Stimulated activated CD8-positive, alpha-beta memory T cell treated with anti-CD3 and anti-CD28 coated beads, Interleukin-4, amount 100 ng/mL, for 24 hours (primary cell): ENCODE results near the gene CNNM4.
A peak's percentile ranks its signal among the peaks of the same experiment; 100 is the strongest.

Experiments used
- DNase-seq: peaks from one replicate; pipeline ENCODE4 v3.0.0-alpha.2; 2020; ENCODE audit warnings: low read depth

CNNM4 gene

GRCh38 chr2:96760036-96760985 lies at the start of gene CNNM4:
Gene CNNM4 (plus strand): TSS chr2:96760902. CDS start chr2:96761000, 98 bp downstream.
- peak; percentile 86 for DNase-seq

DNA sequence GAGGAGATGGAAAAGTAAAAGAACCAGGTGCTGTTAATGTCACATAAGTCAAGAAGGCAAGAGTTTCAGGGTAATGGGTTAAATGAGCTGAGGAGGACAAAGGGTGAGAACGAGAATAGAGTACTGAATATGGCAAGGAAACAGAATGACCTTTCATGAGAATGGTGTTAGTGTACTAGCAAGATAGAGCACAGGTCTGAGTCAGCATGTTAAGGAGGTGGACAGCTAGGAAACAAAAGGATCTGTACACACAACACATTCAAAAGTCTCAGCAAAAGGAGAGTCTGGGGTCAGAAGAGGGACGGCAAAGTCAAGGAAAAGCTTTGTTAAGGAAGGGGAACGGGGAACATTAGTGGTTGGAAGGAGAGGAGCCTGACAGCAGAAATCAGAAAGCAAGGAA lies 49.7 kb upstream of the CNNM4 start:
- no peak for DNase-seq

DNA sequence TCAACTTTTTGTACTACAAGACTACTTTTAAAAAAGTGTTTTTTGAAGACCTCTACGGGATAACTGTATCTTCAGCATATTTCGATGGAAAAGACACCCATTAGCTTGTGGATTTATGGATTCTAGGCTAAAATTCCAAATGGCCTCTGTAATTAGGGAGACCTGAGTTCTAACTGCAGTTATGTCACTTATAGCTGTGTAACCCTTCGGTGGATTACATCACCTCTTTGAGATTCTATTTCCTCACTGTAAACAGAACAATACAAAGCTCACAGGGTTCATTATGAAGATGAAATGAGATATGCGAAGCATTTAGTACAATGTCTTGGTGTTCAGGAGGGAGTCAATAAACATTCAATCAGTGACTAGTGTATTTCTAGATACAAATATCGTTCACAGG lies 45.0 kb upstream of the CNNM4 start:
- DNase-seq = no peak

- no peak for DNase-seq
Measured at GRCh38 chr2:96716388-96716787, 44.3 kb upstream of the CNNM4 start.

DNA sequence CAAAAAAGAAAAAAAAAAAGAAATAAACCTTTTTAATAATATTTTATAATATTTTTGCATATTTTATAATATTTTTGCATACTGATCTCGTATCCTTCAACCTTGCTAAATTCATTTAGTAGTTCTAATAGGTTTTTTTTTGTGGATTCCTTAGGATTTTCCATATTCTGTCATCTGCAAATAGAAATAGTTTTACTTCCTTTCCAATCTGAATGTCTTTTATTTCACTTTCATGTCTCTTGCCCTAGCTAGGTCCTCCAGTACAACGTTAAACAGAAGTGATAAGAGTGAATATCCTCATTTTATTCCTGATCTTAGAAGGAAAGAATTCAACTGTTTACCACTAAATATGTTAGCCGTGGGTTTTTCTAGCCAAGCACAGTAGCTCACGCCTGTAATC lies 34.6 kb upstream of the CNNM4 start:
- DNase-seq = no peak

DNA sequence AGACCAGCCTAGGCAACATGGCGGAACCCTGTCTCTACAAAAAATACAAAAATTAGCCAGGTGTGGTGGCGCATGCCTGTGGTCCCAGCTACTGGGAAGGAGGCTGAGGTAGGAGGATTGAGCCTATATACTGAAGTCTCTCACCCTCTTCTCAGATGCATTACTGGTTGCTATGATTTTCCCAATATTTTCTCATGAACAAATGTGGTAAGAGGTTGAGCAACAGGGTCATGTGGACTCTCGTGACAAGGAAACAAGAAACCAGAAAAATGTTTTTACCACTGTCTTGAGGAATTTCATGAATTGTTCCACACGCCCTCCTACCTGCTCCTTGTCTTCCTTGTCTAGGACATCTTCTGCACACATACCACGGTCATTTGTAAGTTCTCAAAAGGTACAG lies 33.3 kb upstream of the CNNM4 start:
- no peak for DNase-seq

- no peak for DNase-seq
Measured at GRCh38 chr2:96729748-96730147, 31.0 kb upstream of the CNNM4 start.

- no peak for DNase-seq
Measured at GRCh38 chr2:96730212-96730611, 30.5 kb upstream of the CNNM4 start.

GRCh38 chr2:96733931-96734330 lies 26.8 kb upstream of the CNNM4 start:
- no peak for DNase-seq

DNA sequence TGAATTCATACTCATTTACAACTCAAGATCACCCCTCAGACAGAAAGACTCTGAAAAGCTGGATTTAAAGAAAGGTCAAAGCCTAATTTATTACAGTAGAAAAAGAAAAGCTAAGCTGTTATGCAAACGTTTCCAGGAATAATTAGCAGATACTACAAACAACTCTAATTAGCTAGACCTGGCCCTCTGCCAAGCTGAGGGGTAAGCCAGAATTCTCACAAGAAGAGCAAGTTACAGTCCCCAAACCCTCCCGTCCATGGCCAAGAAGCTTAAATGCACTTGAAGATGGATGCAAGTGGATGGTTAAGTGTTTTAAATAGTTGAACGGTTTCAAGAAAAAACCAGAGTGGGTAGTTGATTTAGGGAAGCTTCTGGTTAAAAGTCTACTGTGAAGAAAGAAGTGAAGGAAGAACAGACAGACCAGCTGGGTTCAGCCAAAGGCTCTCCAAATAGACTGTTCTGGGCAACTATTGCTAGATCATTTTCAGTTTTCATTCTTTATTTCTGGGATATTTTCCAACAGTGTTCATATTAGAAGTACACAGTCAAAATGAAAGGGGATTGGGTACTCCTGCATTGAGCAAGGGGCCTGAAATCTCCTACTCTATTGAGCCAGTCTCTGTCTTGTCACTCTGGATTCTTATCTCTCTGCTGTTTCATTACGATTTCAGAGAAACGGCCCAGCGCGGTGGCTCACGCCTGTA lies 25.7 kb upstream of the CNNM4 start:
- DNase-seq = no peak

DNA sequence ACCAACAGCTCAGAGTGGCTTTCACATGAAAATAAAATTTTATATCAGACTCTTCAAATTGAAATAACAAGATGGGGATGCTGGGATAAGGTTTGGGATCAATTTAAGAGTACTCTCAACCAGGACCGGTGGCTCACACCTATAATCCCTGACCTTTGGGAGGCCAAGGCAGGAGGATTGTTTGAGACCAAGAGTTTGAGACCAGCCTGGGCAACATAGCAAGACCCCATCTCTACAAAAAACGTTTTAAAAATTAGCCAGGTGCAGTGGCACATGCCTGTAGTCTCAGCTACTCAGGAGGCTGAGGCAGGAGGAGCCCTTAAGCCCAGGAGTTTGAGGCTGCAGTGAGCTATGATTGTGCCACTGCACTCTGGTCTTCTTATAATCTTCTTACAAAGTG lies 23.5 kb upstream of the CNNM4 start:
- DNase-seq = no peak

- no peak for DNase-seq
Measured at GRCh38 chr2:96737831-96738230, 22.9 kb upstream of the CNNM4 start.

DNA sequence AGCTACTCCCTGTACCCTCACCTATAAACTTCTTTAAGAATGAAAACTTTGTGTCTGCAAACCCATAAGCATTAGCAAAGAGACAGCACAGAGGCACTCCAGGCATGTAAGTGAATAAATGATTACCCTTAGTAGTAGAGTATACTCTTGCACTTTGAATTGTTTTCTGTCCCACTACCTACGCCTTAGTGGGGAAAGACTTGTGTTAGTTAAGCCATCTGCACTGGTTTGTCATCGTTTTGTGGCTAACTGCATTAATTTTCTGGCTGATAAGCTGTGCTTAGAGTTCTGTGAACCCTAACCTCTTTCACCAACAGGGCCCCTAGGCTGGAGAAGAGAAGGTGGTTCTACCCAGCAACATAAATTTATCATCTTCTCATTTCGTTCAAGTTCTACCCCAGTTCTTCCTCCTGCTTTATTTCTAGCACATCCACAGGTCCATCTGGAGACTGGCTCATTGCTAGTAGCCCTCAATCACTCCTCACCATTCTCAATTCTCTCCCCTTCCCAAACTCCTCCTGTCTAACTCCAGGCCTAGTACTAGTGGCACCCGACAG lies 21.5 kb upstream of the CNNM4 start:
- DNase-seq = no peak

DNA sequence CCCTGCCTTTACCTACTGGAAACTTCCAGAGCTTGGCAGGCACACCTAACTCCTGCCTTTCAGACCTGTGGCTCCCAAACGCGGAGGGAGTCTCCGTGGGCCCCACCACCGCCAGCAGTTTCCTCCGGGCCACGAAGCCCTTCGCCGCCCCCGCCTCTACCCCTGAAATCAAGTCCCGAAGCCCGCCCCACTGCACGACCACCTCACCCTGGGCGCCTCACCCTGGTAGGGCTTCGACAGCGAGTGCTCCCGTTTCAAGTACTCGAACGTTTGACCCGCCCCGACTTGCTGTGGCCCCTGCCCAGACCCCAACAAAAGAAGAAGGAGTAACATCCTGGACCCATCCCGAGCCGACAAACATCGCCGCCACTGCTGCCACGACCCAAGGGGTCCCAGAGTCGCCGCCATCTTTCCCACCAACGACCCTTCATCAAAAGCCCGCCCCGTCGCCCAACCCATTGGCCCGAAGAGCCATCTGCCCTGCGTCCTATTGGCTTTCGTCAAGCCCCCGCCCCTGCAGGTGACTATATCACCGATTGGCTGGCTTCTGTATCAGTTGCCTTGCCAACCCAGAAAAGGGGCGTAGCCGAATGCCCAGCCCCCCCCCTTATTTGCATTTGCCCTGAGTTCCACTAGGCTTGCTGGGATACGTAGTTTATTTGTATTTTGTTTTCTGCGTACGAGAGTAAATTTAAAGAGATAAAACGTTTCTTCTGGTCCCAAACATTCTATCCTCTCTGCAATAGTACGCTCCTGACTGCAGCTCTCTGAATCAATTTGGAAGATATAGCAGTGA lies 20.9 kb upstream of the CNNM4 start, which contains the start of gene LMAN2L:
LMAN2L (minus strand) TSS at position 432 of the 796 bp plus-strand sequence; CDS start at position 408, 24 bp downstream.
- peak; percentile 91 for DNase-seq

- DNase-seq = no peak
Measured at GRCh38 chr2:96747061-96747617, 13.6 kb upstream of the CNNM4 start.

- no peak for DNase-seq
Measured at GRCh38 chr2:96751800-96752199, 8.9 kb upstream of the CNNM4 start.

DNA sequence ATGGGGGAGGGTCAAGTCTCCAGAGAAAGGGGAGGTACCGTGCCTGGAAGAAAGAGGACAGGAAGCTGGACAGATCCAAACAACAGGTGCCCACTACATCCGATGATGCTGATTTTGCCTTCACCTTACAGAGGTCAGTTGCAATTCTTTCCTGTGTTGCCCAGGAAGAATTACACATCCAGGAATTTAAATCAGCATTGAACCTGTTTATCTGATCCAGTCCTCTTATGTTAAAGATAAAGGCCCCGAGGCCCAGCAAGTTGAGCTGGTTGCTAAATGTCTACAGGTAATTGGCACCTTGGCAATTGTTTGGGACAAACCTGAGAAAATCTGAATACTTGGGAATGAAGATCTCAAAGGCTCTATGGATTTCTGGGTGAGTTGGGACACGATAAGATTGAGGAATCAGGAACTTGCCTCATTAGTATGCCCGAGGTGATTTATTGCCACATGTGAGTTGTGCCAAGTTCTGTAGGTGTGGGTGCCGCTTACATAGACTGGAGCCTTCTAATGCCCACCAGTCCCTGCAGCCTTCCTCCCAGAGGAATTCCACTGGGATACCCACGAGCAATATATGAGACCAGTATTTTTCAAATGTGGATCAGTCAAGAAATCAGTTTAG lies 6.9 kb upstream of the CNNM4 start:
- no peak for DNase-seq

- DNase-seq = no peak
Measured at GRCh38 chr2:96754317-96754716, 6.4 kb upstream of the CNNM4 start.

- DNase-seq = no peak
Measured at GRCh38 chr2:96756788-96757476, 3.8 kb upstream of the CNNM4 start.

GRCh38 chr2:96757477-96757860 lies 3.2 kb upstream of the CNNM4 start:
- no peak for DNase-seq

DNA sequence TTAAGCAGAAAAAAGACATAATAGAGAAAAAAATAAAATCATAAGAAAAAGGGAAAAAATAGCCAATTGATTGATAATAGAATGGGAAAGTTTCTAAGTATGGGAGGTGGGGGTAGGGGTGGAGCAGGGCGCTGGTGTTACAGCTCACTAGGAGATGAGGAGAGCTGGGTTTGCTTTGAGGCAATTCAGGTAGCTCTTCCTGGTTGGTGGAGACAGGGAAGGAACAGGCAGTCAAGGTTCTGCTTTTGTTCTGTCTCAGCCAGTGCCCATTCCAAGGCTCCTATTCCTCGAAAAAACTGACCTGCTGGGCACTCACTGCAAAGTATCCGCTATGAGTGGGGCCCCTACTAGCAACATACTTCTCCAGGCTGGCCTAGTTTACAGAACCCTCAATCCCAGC lies 1.7 kb upstream of the CNNM4 start:
- no peak for DNase-seq
